T-helper 2 cell treated with Interferon-gamma antibody and Interleukin-4, amounts not matched to agents 100 ng/mL and 5 ng/mL, for 36 hours (primary cell): ENCODE measurements around the gene ERI3. TPM values are rescaled to one million over a fixed set of nuclear protein-coding genes. Genes with fewer than 3 reads are reported as not detected.

Experiments used
- intact Hi-C: fragments of 100-400 bp; cut with micrococcal nuclease; formaldehyde crosslinking; loops from one replicate; pipeline ENCODE4 v1.15.1; 2023
- total RNA-seq: library from RNA; stranded (reverse); gene quantifications from 2 replicates; pipeline ENCODE4 v1.2.3, GENCODE V29; 2022

The ERI3 gene
- total RNA-seq, 1 donor from 2014 or later, result 30.7 TPM

DNA sequence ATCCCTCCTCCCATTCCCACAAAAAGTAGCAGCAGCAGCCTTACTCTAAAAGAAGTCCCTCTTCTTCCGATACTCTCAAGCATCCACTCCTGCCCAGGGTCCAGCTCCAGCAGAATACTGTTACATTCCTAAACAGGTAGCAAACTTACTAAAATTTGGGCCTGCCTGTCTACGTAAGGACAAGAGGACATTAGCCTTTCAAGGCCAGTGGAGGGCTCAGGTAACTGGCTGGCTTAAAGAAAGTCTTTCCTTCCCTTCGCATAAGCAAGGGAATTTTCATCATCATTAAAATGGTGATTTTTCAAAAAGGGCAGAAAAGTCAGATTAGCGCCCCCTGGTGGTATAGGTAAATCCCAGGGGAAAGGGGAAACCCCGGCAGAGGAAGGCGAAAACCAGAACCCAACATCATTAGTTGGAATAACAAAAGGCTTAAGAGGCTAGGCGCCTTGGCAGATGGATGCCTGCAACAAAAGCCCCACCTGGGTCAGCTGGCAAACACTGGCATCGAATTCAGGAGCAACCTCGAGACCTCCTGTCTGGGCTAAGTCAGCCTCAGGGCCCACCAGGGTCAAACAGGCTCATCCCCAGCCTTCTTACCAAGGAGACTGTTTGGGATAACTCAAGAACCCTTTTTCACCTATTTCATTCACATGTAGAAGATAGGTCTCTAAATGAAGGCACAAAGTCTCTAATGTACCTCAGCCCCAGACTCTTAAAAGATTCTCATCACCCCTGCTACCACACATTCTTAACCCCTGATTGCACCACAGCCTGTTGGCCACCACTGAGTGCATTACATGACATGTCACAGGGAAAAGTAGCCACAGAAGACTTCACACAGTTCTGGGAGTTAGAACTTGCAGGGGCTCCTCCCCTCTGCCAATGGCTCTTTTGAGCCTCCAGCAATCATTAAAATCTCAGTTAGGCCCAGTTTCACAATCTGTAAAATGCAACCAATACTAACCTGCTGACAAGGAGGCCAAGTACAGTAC lies 36.7 kb downstream of the ERI3 start:
- intact Hi-C loops, result loop anchor here (1.0 kb wide), 1 partner anchor 101 kb away; no protein-coding TSS in a partner anchor

DNA sequence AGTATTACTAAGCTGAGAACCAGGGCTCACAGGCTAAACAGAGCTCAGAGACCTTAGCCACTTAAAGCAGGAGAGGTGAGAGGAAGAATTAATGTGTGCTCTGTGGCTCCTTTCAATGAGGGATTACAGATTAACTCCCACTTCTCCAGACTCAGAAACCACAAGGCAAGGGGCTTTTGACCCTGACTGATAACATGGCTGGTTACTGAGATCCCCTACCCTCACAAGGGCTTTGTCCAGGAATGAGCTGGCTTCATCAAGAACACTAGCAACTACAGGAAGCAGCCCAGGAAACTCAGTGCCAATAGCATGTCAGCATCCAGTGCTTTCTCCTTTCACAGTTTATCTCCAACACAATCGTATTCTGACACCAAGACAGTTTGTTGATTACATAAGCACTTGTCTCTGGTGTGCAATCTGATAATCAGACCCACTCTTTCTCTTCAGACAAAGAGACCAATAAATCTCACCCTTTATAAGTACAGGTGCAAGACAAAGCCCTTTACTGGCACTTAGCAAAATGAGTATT lies 38.8 kb downstream of the ERI3 start:
- intact Hi-C loops, result no loop called here

DNA sequence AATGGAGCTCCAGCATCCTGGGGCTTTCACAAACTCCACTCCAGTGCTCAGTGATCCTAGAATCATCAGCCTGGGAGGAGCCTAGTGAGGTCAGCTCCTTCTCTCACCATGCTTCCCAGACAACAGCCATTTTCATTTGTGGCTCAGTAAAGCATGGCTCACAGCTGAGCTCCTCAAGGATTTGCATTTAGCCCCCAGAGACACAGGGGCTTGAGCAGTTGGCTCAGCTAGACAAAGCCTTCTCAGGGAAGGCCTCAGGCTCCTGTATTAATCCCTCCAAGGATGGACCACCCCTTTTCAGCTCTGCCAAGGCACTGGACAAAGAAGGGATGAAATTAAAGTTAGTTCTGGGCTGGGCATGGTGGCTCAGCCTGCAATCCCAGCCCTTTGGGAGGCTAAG lies 39.5 kb downstream of the ERI3 start:
- intact Hi-C loops, result no loop called here

DNA sequence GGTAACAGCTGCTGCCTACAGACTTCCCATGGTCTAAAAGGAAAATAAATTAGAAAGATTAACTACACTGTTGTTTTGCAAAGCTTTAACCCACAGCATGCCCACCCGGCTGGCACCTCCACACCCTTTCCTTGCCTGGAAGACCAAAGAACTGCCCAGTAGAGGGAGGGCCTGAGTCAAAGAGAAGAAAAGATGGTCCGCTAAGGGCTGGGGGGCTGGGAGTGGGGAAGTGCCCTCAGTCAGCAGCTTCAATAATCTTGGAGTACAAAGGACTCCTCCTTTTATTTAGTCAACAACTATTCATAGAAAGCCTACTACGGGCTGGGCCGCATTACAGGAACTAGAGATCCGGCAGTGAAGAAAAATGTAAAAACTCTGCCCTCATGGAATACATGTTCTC lies 40.6 kb downstream of the ERI3 start:
- intact Hi-C loops, result no loop called here

DNA sequence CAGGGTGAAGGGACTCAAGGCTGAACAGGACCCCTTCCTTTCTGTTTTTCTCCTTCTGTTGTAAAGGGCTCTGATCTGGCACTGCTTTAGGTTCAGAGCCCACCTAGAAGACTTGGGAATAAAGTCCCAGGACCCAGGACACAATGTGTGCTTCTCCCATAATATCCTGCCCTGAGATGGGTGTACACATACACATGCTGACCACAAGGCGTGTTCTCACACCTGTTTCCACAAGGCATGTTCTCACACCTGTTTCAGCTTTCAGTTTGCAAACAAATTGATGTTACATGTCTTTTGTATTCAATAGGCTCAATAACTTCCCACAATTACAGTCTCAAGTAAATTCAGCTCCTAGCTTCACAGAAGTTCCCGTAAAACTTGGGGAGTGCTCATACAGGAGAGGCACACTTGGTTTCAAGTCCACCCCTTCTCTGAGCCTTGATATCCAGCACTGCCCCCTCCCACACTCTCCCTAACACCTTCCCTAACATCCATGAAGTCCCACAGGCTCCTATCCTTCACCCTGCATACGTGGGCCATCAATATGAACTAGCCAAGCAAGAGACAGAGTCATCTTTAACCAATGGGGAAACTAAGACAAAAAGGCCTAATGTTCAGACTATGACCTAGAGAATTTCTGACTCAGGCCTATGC lies 41.7 kb downstream of the ERI3 start:
- intact Hi-C loops, result no loop called here

DNA sequence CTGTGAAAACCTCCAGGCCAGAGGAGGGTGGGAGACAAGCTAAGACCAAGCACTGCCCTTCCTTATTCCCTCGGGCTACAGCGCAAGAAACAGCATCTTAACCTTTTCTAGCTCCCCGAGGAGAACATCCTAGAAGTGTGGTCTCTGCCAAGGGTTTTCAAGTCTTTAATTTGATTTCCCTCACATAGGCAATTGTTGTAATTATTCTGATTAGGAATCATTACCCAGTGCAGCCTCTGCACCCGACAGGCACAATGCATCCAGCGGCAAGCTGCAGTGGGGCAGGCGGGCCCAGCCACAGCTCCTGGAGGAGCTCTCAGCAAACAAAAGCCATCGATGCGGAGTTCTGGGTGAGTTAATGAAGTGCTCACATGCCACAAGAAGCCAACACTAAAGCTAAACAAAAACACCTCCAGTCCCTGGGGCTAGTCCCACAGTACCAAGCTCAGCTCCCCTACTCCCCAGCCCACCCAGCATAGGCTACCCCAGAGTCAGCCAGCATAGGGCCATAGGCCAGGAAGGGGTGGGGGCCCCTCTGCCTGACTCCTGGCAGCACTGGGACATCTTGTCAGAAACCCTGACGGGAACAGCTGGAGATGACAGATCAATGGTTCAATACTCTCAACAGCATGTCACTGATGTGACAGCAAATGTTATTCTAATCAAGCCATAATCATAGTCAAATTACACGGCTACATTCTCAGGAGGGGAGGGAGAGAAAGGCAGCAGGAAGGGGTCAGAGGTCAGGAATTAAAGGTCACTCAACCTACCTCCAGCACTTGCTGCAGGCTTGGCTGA lies 42.5 kb downstream of the ERI3 start:
- intact Hi-C loops, result no loop called here

DNA sequence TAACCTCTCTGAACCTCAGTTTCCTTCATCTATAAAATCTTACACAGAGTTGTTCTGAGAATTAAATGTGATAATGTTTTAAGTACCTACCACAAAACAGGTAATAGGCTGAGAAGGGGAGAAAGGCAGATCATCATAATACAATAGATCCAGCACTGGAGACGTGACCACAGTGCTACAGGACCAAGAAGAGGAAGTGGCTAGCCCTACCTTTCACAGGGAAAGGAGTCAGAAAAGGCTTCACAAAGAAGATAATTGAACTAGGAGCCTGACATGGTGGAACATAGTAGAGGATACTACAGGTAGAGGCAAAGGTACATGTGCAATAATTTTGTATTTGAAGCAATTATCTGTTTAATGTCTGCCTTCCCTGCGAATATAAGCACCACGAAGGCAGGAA lies 45.1 kb downstream of the ERI3 start:
- intact Hi-C loops, result no loop called here

DNA sequence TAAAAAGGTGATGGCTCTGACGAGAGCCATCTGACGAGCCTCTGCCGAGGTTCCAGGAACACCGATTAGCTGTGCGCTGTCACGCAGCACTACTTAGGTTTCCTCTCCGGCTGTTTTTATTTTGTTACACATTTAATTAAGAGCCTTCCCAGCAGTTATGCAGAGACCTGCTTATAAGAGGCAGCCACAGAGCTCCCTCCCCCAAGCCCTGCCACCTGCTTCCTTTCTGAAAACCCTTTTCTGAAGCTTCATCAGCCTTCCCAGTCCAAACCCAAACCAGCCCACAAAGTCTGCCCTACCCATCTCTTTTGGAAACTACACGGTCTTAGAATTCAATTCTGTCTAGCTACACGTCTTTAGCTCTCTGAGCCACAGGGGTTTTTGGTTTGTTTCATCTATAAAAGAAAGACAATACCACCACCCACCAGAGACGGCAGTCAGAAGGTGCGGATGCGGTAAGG lies 49.1 kb downstream of the ERI3 start:
- intact Hi-C loops, result no loop called here

DNA sequence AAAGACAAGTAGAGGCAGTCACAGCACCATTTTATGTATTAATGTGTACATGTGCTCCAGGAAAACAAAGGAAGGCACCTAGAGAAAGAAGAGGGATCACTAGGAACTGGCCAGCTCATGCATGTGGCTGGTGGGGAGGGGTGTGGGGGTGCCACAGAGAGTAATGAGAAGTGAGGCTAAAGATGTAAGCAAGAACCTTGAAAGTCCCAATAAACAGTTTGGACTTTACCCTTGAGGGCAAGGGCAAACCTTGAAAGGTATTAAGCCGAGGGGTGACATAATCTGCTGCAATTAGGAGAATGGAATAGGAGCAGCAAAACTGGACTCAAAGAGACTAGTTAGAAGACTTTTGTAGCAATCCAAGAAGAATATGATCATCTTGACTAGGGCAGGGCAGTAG lies 51.5 kb downstream of the ERI3 start:
- intact Hi-C loops, result no loop called here

DNA sequence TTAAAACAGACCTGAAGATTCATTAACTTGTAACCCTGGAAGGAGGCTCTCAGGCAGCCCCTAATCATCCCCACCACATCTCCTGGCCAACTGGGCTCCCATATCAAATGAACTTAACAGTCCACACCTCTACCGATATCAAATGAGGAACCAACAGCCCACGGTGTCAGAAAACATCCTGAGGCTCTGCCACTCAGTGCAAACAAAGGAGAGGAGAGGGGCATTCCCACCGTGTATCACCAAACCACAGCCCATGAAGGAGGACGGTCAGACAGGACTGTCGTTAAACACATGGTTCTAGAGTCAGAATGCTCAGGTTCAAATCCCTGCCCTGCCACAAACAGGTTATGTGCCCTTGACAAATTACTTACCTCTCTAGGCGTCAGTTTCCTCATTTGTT lies 52.5 kb downstream of the ERI3 start:
- intact Hi-C loops, result no loop called here

DNA sequence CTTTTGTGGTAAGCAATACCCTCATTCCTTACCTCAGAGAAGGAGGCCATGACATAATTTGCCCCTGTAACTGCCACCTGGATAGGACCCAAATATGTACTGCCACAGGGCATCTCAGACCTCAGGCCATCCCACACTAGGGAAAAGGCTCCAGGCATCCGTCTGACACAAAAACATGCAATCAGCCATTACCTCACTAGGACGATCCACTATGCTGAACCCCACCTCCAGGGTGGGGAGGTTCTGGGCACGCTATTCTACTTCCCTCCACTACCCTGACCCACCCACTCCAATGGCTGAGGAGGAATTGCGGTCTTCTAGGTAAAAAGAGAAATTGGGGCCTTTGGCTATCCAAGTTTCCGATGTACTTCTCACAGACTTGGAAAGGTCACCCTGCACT lies 53.6 kb downstream of the ERI3 start:
- intact Hi-C loops, result no loop called here

DNA sequence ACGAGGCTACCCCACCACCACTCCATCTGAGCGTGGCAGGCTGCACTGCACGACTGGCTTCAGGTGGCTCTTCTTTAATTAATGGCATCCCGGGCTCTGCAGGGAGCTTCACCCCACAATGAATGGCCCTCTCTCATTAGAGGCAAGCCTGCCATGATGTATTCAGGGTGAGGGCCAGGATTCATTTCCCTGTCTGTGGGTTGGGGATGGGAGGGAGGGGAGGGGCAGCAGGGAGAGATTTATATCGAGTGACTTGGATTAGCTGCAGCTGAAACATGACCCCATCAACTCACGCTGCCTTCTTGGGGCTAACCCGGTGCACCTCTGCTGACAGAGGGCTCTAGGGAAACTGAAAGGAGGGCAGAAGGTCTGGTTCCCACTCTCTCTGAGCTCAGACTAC lies 54.2 kb downstream of the ERI3 start:
- intact Hi-C loops, result no loop called here

DNA sequence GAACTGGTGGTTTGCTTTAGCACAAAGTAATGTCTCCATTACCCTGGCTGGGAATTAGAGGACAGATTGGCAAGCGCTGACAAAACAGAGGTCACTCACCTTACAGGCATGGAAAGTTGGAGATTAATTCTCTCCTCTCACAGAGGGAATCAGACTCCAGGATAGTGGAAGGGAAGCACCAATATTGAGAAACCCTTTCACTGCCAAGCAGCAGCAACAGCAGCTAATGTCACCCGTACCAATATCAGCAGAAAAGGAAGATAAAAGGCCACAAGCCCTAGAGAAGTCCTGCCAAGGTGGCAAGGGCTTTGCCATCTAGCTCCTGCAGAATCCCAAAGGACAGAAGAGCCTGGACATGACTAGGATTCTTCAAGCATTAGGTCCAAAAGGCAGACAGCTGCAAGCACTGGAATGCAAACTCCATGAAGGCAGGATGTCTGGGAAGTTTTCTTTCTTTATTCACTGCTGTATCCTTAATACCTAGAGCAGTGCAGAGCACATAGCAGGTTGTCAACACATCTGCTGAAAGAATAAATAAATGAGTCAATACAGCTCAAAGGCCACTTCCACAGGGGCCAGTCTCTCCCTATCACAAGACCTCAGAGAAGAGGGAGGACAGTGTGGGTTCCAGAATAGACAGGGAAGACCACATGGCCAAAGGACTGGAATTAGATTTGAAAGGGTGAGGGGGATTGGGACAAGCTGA lies 57.2 kb downstream of the ERI3 start:
- intact Hi-C loops, result no loop called here

DNA sequence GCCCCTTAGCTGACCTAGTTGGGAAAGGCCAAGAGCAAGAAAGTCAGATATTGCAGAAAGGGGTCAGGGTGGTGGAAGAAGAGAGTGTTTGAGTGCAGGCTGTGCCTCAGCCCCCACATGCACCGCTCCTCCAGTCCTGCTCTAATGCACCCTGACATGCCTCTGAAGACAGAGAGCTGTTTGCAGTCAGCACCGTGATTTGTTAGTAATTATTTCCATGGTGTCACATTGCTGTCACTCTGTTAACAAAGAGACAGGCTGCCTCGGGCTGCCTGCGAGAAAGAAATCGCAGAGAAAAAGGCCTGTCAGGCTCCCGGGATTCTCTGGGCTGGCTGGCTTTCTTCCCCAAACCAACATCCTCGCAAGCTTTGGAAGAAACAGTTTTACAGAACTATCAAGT lies 58.3 kb downstream of the ERI3 start:
- intact Hi-C loops, result no loop called here

DNA sequence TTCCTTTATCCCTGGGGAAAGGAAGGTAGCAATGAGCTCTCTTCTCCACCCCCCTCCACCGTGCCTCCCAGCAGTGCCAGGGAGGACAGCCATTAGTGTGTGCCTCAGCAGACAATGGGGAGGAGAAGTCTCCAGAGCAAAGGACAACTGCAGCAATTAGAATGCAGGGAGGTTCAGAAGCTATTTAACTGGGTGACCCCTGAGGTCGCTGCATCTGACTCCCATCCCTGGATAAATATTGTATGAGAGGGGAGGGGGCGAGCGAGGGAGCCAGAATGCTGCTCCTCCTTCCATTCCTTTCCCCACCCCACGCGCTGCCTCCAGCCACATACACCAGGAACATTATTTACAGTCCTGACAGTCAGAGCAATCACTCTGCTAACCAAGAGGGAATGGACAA lies 59.0 kb downstream of the ERI3 start:
- intact Hi-C loops, result no loop called here

DNA sequence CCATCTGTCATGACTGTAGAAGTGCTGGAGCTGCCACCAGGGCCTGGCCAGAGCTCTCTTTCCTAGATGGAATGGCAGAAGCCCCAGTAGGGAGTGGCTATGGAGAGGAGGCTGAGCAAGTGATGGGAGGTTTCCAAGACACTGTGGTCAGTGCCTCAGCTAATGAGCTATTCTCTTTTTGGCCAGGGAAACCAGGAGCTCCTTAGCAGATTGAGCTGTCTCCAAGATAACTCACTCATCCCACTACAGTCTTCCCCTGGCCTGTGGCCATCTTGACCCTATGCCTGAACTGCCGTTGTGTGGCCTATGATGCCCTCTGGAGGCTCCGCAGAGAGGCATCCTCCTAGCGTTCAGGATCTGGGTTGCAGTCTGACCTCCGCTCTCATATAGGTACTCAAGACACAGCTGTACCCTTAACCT lies 60.5 kb downstream of the ERI3 start:
- intact Hi-C loops, result no loop called here

DNA sequence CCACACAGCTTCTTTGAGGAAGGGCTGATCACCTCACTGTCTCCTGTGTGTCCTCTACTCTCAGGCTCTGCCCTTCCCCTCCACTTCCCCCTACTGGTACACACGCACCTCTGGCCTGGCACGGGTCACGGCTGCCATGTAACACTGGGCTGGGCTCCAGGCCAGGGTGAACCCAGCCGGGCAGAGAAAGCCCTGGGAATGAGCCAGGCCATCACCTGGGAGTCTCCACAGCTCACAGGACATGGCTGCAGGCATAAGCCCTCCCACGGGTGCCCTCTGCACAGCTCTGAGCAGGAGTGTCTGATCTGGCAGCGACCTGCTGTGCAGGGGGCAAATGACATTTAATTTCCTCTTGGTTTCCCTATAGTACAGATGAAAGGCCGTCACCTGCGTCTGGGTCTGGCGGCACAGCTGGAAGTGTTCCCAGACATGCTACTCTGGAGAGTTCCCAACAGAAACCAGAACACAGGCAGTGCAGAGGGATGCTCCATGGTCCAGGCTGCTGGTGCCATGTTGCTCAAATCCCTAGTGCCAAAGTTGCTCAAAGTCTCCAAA lies 61.2 kb downstream of the ERI3 start:
- intact Hi-C loops, result no loop called here

DNA sequence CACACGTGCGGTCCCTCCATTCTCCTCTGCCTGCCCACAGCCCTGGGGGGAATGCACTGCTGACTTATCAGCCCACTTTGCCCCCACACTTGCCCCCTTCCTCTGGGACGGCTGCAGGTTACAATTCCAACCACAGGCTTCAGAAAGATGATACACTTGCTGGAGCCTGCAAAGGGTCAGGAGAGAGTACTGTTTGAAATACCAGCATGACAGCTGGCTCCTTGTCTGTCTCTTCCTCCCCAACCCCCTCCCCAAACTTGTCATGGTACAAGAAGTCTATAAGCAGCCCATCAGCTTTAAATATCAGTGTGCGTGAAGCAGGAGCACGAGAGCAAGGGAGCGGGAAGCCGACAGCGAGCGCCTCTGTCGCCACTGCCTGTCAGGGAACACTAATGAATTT lies 62.4 kb downstream of the ERI3 start:
- intact Hi-C loops, result no loop called here

DNA sequence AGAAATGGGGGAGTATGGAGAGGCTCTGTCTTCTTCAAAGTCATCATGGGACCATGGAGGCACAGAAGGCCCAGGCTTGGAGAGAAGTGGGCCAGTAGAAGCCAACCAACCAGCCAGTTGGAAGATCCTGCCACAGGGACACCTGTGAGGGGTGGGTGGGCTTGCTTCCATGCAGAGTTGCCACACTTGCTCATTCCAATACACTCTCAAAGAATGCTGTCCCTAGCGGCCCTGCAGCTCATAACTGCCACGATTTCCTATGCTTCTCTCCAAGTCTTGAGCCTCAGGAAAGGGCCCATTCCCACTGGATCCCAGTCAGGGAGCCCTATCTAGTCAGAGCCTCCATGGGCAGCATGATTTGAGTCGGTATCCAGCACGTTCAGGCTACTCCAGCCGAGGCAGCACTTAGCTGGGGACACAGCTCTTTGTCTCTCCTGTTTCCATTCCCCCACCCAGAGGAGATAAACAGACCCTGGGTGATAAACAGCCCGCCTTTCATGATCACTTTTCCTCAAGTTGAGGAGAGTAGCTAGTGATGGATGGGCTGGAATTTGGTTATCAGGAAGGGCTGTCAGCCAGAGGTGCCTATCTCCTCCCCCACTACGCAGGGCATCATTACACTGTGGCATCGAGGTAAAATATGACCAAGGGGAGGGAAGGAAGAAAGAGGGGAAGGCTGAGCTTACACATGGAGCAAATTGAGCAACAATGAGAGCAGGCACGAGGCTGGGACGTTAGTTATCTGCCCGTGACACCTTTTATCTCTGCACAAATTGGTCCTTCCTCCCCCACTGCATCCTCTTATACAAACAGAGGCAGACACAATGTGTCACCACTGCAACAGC lies 64.6 kb downstream of the ERI3 start:
- intact Hi-C loops, result no loop called here

DNA sequence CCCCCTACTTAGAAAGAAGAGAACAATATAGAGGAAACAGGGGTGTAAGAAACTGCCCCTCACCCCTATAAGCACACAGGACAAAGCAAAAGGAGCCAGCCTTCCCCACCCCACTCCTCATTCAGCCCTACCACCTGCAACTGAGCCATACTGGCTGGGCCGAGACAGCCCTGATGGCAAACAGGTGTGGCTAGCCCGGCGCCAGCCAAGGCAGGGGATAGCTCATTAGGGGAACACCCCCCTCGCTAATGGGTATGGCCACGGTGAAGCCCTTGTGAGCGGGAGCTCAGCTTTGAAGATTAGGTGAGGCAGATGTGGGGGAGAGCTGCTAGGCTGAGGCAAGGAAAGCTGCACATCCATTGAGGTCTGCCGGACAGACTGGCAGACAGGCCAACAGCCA lies 65.5 kb downstream of the ERI3 start:
- intact Hi-C loops, result no loop called here
